OCI-LY3 (cell line): ENCODE measurements around the gene INPP5J.

Experiments used
- H2AFZ ChIP-seq: fragments of 200-600, 300-600 bp; shearing (Covaris generic); 2 replicates; pipeline ENCODE4 v1.6.0; 2014; ENCODE audit warnings: antibody characterized with exemption, low read depth, low read length
- H3K27ac ChIP-seq: fragments of 200-600, 300-600 bp; sonication (generic); 2 replicates; pipeline ENCODE4 v1.5.1; 2014; ENCODE audit warnings: mild to moderate bottlenecking, low read length, moderate library complexity, mixed read lengths
- H3K27me3 ChIP-seq: fragments of 200-600, 300-600 bp; sonication (generic); 2 replicates; pipeline ENCODE4 v1.6.1; 2014; ENCODE audit warnings: low read depth, low read length, mixed read lengths
- H3K36me3 ChIP-seq: fragments of 200-600, 300-600 bp; sonication (generic); replicated peaks from 2 replicates; pipeline ENCODE3; 2014; ENCODE audit warnings: low read depth, low read length, mixed read lengths
- H3K4me1 ChIP-seq: fragments of 300-600, 200-600 bp; sonication (generic); 2 replicates; pipeline ENCODE4 v1.6.1; 2014; ENCODE audit warnings: low read length, mixed read lengths
- H3K4me2 ChIP-seq: fragments of 200-600, 300-600 bp; sonication (generic); 2 replicates; pipeline ENCODE4 v1.6.1; 2014; ENCODE audit warnings: low read length, mixed read lengths
- H3K4me3 ChIP-seq: fragments of 300-600, 200-600 bp; sonication (generic); 2 replicates; pipeline ENCODE4 v1.5.1; 2014; ENCODE audit warnings: antibody characterized with exemption, mild to moderate bottlenecking, low read length, moderate library complexity
- H3K79me2 ChIP-seq: fragments of 300-600, 200-600 bp; shearing (Covaris generic); 2 replicates; pipeline ENCODE4 v1.6.1; 2014; ENCODE audit warnings: mild to moderate bottlenecking, low read length, mixed read lengths
- H3K9ac ChIP-seq: fragments of 300-600, 200-600 bp; shearing (Covaris generic); 2 replicates; pipeline ENCODE4 v1.6.0; 2014; ENCODE audit warnings: mild to moderate bottlenecking, low read length, moderate library complexity
- H3K9me3 ChIP-seq: fragments of 200-600, 300-600 bp; shearing (Covaris generic); 2 replicates; pipeline ENCODE4 v1.6.1; 2014; ENCODE audit warnings: low read length, mixed read lengths; ENCODE audit not compliant: insufficient read depth
- H4K20me1 ChIP-seq: fragments of 200-600, 300-600 bp; sonication (generic); 2 replicates; pipeline ENCODE4 v1.6.1; 2016; ENCODE audit warnings: low read length, mixed read lengths; ENCODE audit not compliant: insufficient read depth
- CTCF ChIP-seq: fragments of 200-600, 300-600 bp; sonication (generic); IDR thresholded peaks from 2 replicates; pipeline ENCODE4 v1.5.1; 2014; ENCODE audit warnings: antibody characterized with exemption, low read length, low read depth
- EZH2phosphoT487 ChIP-seq: fragments of 200-600 bp; shearing (Covaris generic); IDR thresholded peaks from 2 replicates; pipeline ENCODE4 v1.6.1; 2018; ENCODE audit warnings: antibody characterized with exemption, mixed run types, low read depth

Gene INPP5J

GRCh38 chr22:31118046-31118820 lies 4.5 kb upstream of the INPP5J start:
- Histone ChIP-seq H3K9ac (no peak overlapping the region), H3K9me3 (no peaks in the 10 kb centered on the region), H3K4me3 (no peak overlapping the region), H3K79me2 (no peaks in the 10 kb centered on the region), H4K20me1 (no peaks in the 10 kb centered on the region), H3K27me3 (no peaks in the 10 kb centered on the region), H3K4me1 (no peaks in the 10 kb centered on the region), H3K27ac (no peak overlapping the region), H3K4me2 (no peak overlapping the region), H3K36me3 (no peaks in the 10 kb centered on the region), H2AFZ (no peak overlapping the region)
- TF ChIP-seq CTCF (no peak), EZH2phosphoT487 (no peak)

DNA sequence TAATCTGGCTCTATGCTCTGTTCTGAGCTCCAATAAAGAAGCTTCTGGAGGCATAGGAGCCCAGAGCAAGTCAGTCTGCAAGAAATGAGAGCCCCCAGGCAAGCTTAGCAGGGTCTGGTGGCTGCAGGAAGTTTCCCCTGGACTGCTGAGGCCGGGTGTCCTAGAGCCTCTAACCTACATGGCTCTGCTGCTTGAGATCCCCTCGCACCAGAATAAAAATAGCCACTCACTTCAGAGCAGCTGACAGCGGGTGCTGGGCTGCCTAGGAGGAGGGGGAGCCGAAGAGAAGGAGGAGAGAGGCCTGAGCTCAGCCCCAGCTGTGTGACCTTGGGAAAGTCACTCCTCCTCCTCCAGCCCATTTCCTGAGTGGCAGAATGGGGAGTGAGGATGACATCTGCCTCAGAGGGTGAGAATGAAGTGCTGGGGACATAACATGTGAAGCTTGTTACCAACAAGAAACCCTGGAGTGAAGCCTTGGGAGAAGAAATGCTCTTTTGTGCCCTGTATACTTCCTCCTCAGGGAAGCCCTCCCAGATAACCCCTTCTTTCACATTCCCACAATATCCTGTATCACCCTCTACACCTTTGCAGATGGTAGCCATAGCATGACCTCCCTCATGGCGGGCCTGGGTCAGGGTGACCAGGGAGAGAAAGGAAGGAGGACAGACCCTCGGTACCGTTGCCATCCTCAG lies 3.6 kb upstream of the INPP5J start:
- H3K36me3 ChIP-seq, result no peaks in the 10 kb centered on the region
- no peaks in the 10 kb centered on the region for H3K27me3 ChIP-seq
- H3K27ac ChIP-seq, result no peak overlapping the region
- H3K79me2 ChIP-seq, result no peaks in the 10 kb centered on the region
- H2AFZ ChIP-seq, result no peak overlapping the region
- no peaks in the 10 kb centered on the region for H3K4me1 ChIP-seq
- H3K4me3 ChIP-seq, result no peak overlapping the region
- TF ChIP-seq CTCF, result no peak
- TF ChIP-seq EZH2phosphoT487, result no peak
- no peaks in the 10 kb centered on the region for H4K20me1 ChIP-seq
- H3K4me2 ChIP-seq, result no peak overlapping the region
- no peak overlapping the region for H3K9ac ChIP-seq
- H3K9me3 ChIP-seq, result no peaks in the 10 kb centered on the region

- H3K27me3 ChIP-seq, result no peaks in the 10 kb centered on the region
- no peak overlapping the region for H3K4me3 ChIP-seq
- no peaks in the 10 kb centered on the region for H3K9me3 ChIP-seq
- TF ChIP-seq CTCF (no peak), EZH2phosphoT487 (no peak)
- H2AFZ ChIP-seq, result no peak overlapping the region
- H3K27ac ChIP-seq, result no peak overlapping the region
- H3K9ac ChIP-seq, result no peak overlapping the region
- no peak overlapping the region for H3K4me2 ChIP-seq
- no peaks in the 10 kb centered on the region for H3K79me2 ChIP-seq
- H4K20me1 ChIP-seq, result no peaks in the 10 kb centered on the region
- H3K4me1 ChIP-seq, result no peaks in the 10 kb centered on the region
- H3K36me3 ChIP-seq, result no peaks in the 10 kb centered on the region
Observed at GRCh38 chr22:31120230-31120629, 2.5 kb upstream of the INPP5J start.

DNA sequence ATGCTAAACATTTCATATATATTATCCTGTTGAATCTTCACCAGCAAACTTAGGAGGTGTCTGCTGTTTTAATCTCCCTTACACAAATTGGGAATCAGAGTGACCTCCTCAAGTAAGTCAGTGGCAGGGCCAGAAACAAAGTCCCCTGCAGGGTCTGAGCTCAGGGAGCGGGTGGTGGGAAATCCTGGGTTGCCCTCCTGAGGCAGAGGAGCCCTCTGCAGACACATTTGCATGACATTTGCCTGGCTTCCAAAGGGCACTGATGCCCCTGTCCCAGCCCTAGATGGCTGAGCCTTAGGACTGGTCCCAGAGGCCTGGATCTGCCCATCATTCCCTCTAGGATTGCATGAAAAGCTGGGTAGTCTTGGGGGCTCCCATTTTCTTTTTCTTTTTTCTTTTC lies 2.1 kb upstream of the INPP5J start:
- Histone ChIP-seq H3K79me2 (no peaks in the 10 kb centered on the region), H4K20me1 (no peaks in the 10 kb centered on the region), H3K4me1 (no peaks in the 10 kb centered on the region), H3K9me3 (no peaks in the 10 kb centered on the region), H3K9ac (no peak overlapping the region), H3K36me3 (no peaks in the 10 kb centered on the region), H3K4me2 (no peak overlapping the region), H3K27ac (no peak overlapping the region), H3K4me3 (no peak overlapping the region), H2AFZ (no peak overlapping the region), H3K27me3 (no peaks in the 10 kb centered on the region)
- TF ChIP-seq EZH2phosphoT487 (no peak), CTCF (no peak)
